ENCODE measurements around the gene SEC16A. TPM values are rescaled to one million over a fixed set of nuclear protein-coding genes. Genes with fewer than 3 reads are reported as not detected.
A peak's percentile ranks its signal among the peaks of the same experiment; 100 is the strongest.

Gene SEC16A
- total and polyA plus RNA-seq, 4 donors = 44.2 to 78.8 (median 46.7) TPM

DNA sequence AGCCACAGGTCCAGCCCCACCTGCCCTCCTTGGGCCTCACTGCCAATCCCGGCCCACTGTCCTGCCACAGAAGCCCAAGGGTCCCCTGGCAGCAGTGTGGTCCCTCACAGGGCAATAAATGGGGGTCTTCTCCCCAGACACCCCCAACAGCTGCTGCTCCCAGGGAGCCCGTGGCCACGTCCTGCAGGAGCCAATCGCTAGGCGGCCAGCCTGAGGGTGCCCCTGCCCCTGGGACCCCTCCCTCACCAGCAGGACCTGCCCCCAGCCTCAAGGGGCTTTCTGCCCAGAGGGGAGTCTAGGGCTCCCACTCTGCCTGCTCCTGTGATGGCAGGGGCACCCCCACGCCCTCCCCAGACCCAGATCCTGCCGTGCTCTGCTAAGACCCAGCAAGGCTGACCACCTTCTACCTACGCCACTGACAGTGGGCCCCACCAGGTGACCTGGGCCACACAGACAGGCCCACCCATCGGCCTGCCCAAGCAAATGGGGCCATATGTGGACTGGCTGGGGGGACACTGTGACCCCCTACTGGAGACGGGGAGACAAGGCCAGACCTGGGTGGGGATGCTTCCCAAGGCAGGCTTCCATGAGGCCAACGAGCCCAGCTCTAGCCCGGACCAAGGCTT, 46.0 kb upstream of the SEC16A start:
- ATAC-seq (ENCODE audit: insufficient read depth, low FRiP score) (no peak), DNase-seq (no peak)
- H3K4me1 ChIP-seq (ENCODE audit: control insufficient read depth in 5 of 5, insufficient read depth in 5 of 5, low read length in 5 of 5) = peaks cover 0 to 70% (median 14%) of the 10 kb centered on the region in 5 donors
- no peaks in the 10 kb centered on the region for H3K9me3 ChIP-seq (ENCODE audit: control insufficient read depth in 4 of 4, insufficient read depth in 3 of 4, low read length in 3 of 4)
- no peak overlapping the region for H3K9ac ChIP-seq (ENCODE audit: insufficient read depth in 1 of 2, low read length in 2 of 2)
- TF ChIP-seq, protein P1, sequence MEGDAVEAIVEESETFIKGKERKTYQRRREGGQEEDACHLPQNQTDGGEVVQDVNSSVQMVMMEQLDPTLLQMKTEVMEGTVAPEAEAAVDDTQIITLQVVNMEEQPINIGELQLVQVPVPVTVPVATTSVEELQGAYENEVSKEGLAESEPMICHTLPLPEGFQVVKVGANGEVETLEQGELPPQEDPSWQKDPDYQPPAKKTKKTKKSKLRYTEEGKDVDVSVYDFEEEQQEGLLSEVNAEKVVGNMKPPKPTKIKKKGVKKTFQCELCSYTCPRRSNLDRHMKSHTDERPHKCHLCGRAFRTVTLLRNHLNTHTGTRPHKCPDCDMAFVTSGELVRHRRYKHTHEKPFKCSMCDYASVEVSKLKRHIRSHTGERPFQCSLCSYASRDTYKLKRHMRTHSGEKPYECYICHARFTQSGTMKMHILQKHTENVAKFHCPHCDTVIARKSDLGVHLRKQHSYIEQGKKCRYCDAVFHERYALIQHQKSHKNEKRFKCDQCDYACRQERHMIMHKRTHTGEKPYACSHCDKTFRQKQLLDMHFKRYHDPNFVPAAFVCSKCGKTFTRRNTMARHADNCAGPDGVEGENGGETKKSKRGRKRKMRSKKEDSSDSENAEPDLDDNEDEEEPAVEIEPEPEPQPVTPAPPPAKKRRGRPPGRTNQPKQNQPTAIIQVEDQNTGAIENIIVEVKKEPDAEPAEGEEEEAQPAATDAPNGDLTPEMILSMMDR (IDR thresholded peaks at IDR 0.05; ENCODE audit: control extremely low read depth, extremely low read depth) = no peak
- WGBS, 2 donors = 69 to 83% methylated on average over 12 of the region's 12 CpGs
- H3K27ac ChIP-seq (ENCODE audit: low read depth in 1 of 2, low read length in 1 of 2) = peak overlapping the region in 1 of 2 donors; percentile 77
- peaks cover 0 to 18% (median 0%) of the 10 kb centered on the region in 4 donors for H3K36me3 ChIP-seq (ENCODE audit: control insufficient read depth in 4 of 4, insufficient read depth in 4 of 4, low read length in 4 of 4)
- H3K27me3 ChIP-seq (ENCODE audit: control insufficient read depth in 3 of 3, insufficient read depth in 3 of 3, low read length in 2 of 3) = no peaks in the 10 kb centered on the region
- H3K4me3 ChIP-seq = no peak overlapping the region

GRCh38 chr9:136527721-136528710, 45.2 kb upstream of the SEC16A start:
- Histone ChIP-seq H3K27me3 (ENCODE audit: control insufficient read depth in 3 of 3, insufficient read depth in 3 of 3, low read length in 2 of 3) (no peaks in the 10 kb centered on the region), H3K27ac (ENCODE audit: low read depth in 1 of 2, low read length in 1 of 2) (peak overlapping the region in 1 of 2 donors; percentile 78), H3K4me1 (ENCODE audit: control insufficient read depth in 5 of 5, insufficient read depth in 5 of 5, low read length in 5 of 5) (peaks cover 0 to 70% (median 14%) of the 10 kb centered on the region in 5 donors), H3K9ac (ENCODE audit: insufficient read depth in 1 of 2, low read length in 2 of 2) (no peak overlapping the region), H3K4me3 (no peak overlapping the region), H3K9me3 (ENCODE audit: control insufficient read depth in 4 of 4, insufficient read depth in 3 of 4, low read length in 3 of 4) (no peaks in the 10 kb centered on the region), H3K36me3 (ENCODE audit: control insufficient read depth in 4 of 4, insufficient read depth in 4 of 4, low read length in 4 of 4) (peaks cover 0 to 20% (median 0%) of the 10 kb centered on the region in 4 donors)
- no peak for ATAC-seq (ENCODE audit: insufficient read depth, low FRiP score)
- WGBS, 2 donors = 54 to 66% methylated on average over 29 to 34 of the region's 34 CpGs
- TF ChIP-seq, protein P1 (IDR thresholded peaks at IDR 0.05; ENCODE audit: control extremely low read depth, extremely low read depth) = no peak
- DNase-seq = peak; percentile 42 to 56 (median 46)

DNA sequence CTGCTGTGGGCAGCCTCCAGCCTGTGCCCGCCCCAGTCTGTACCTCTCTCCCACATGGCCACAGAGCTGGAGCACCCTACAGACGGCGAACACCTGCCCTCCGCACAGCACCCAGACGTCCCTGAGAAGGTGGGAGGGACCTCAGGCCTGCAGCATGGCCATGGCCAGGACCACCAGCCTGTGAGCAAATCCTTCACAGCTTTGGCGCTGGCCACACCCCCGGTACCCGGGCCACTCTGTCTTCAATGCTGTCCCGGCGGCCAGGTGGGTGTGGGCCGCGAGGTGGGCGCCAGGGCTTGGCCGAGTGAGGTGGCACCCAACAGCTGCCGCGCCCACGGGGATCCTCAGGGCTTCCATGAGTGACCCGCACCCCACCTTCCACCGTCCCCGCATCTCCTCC, 44.3 kb upstream of the SEC16A start:
- Histone ChIP-seq H3K27me3 (ENCODE audit: control insufficient read depth in 3 of 3, insufficient read depth in 3 of 3, low read length in 2 of 3) (no peaks in the 10 kb centered on the region), H3K27ac (ENCODE audit: low read depth in 1 of 2, low read length in 1 of 2) (peak overlapping the region in 1 of 2 donors; percentile 78), H3K36me3 (ENCODE audit: control insufficient read depth in 4 of 4, insufficient read depth in 4 of 4, low read length in 4 of 4) (peaks cover 0 to 29% (median 0%) of the 10 kb centered on the region in 4 donors), H3K4me1 (ENCODE audit: control insufficient read depth in 5 of 5, insufficient read depth in 5 of 5, low read length in 5 of 5) (peaks cover 0 to 71% (median 14%) of the 10 kb centered on the region in 5 donors), H3K9me3 (ENCODE audit: control insufficient read depth in 4 of 4, insufficient read depth in 3 of 4, low read length in 3 of 4) (no peaks in the 10 kb centered on the region), H3K9ac (ENCODE audit: insufficient read depth in 1 of 2, low read length in 2 of 2) (no peak overlapping the region), H3K4me3 (no peak overlapping the region)
- no peak for DNase-seq
- no peak for ATAC-seq (ENCODE audit: insufficient read depth, low FRiP score)
- 81 to 83% methylated on average over 20 of the region's 20 CpGs for WGBS, 2 donors
- TF ChIP-seq, protein P1 (IDR thresholded peaks at IDR 0.05; ENCODE audit: control extremely low read depth, extremely low read depth) = no peak

Measured in lung (tissue), 12 donors.